GM12878 (cell line): Measurements from ENCODE around the gene OR52K2. TPM values are rescaled to one million over a fixed set of nuclear protein-coding genes. Genes with fewer than 3 reads are reported as not detected.

Experiments used
- ATAC-seq: fragments of 200-7000 bp; cut with Tn5 transposase; 3 replicates; pipeline ENCODE4 v1.9.1; 2020; ENCODE audit warnings: mild to moderate bottlenecking, moderate library complexity
- BruUV-seq: library from RNA; stranded (reverse); fragments of 400-500 nt; replicated peaks from 2 replicates; lab custom pipeline; 2021; lab: Mats Ljungman, UMichigan
- CTCF ChIA-PET: fragments of 300-600 bp; sonication (Branson Sonifier 250); formaldehyde crosslinking; extraction: SDS; loops from one replicate; lab custom pipeline; 2021; ENCODE audit warnings: inconsistent platforms; lab: Yijun Ruan, JAX
- POLR2A ChIA-PET: fragments of 350-600 bp; formaldehyde crosslinking; extraction: SDS; loops from one replicate; lab custom pipeline; 2021; ENCODE audit warnings: inconsistent platforms; lab: Charles Lee
- RAD21 ChIA-PET: fragments of 300-600 bp; sonication (Branson Sonifier 250); formaldehyde crosslinking; loops from one replicate; lab custom pipeline; 2023; ENCODE audit warnings: antibody characterized with exemption; ENCODE audit not compliant: unreplicated experiment; lab: Charles Lee
- SMC1A ChIA-PET: fragments of 300-600 bp; sonication (Branson Sonifier 250); formaldehyde crosslinking; loops from one replicate; lab custom pipeline; 2023; ENCODE audit not compliant: unreplicated experiment, uncharacterized antibody; lab: Charles Lee
- DNase-seq: peaks from one replicate; pipeline ENCODE4 v3.0.0-alpha.2; 2011; ENCODE audit warnings: low read depth, low spot score
- FAIRE-seq: peaks from 3 replicates; lab custom pipeline; 2011; peaks lifted over from hg19 to GRCh38; lab: Jason Lieb, UNC
- H2AFZ ChIP-seq: 2 replicates; pipeline ENCODE4 v1.6.0; 2011; ENCODE audit warnings: low read depth, low read length, control low read depth; ENCODE audit not compliant: control insufficient read depth
- H3K27ac ChIP-seq: 2 replicates; pipeline ENCODE4 v1.5.1; 2011; ENCODE audit warnings: control low read depth; ENCODE audit not compliant: control insufficient read depth, insufficient read depth
- H3K27me3 ChIP-seq, 2 experiments: replicated peaks in 1 of 2; 2 replicates each; pipeline versions ENCODE4 v1.6.0 to v1.6.1; 2011; ENCODE audit warnings: low read length in 1 of 2; ENCODE audit not compliant: control insufficient read depth in 2 of 2, insufficient read depth in 2 of 2
- H3K36me3 ChIP-seq, 2 experiments: 2 replicates each; pipeline ENCODE4 v1.5.1; 2011; ENCODE audit warnings: low read length in 1 of 2; ENCODE audit not compliant: control insufficient read depth in 2 of 2, insufficient read depth in 2 of 2
- H3K4me1 ChIP-seq: 2 replicates; pipeline ENCODE4 v1.6.1; 2011; ENCODE audit warnings: mild to moderate bottlenecking, low read length, moderate library complexity, mixed read lengths; ENCODE audit not compliant: control insufficient read depth, insufficient read depth
- H3K4me2 ChIP-seq: 2 replicates; pipeline ENCODE4 v1.6.0; 2011; ENCODE audit warnings: control low read depth; ENCODE audit not compliant: control insufficient read depth, insufficient read depth
- H3K4me3 ChIP-seq: fragments of 200-600 bp; sonication (generic); 2 replicates; pipeline ENCODE4 v1.5.1; 2016
- H3K79me2 ChIP-seq: 2 replicates; pipeline ENCODE4 v1.6.0; 2011; ENCODE audit warnings: low read length; ENCODE audit not compliant: control insufficient read depth, insufficient read depth
- H3K9ac ChIP-seq: 2 replicates; pipeline ENCODE4 v1.8.0; 2011; ENCODE audit warnings: low read length, control low read depth, mixed read lengths; ENCODE audit not compliant: control insufficient read depth, insufficient read depth
- H3K9me3 ChIP-seq: replicated peaks from 3 replicates; pipeline ENCODE4 v1.5.1; 2011; ENCODE audit warnings: mild to moderate bottlenecking, low read length; ENCODE audit not compliant: control insufficient read depth, insufficient read depth
- H4K20me1 ChIP-seq: 2 replicates; pipeline ENCODE4 v1.6.0; 2011; ENCODE audit not compliant: control insufficient read depth, insufficient read depth
- CBX5 ChIP-seq: sonication (generic); IDR thresholded peaks from 2 replicates; pipeline ENCODE4 v1.6.1; 2016; ENCODE audit warnings: low read depth, moderate library complexity, mild to moderate bottlenecking, inconsistent platforms
- ESRRA ChIP-seq: IDR thresholded peaks from 2 replicates; pipeline ENCODE4 v1.6.1; 2012; ENCODE audit warnings: mild to moderate bottlenecking, low read length, improper control_type of control experiment
- MTA3 ChIP-seq: IDR thresholded peaks from 2 replicates; pipeline ENCODE4 v1.6.1; 2012; ENCODE audit warnings: low read length, inconsistent platforms, borderline replicate concordance
- MXI1 ChIP-seq: fragments of 150-350 bp; IDR thresholded peaks from 2 replicates; pipeline ENCODE4 v1.6.1; 2011; ENCODE audit warnings: low read depth, mild to moderate bottlenecking, inconsistent platforms, low read length, improper control_type of control experiment
- NFXL1 ChIP-seq: fragments of 450-650 bp; IDR thresholded peaks from 2 replicates; pipeline ENCODE4 v1.6.1; 2017; ENCODE audit warnings: antibody characterized with exemption, mild to moderate bottlenecking, borderline replicate concordance
- NFYB ChIP-seq: IDR thresholded peaks from 2 replicates; pipeline ENCODE4 v1.6.1; 2011; ENCODE audit warnings: low read depth, mild to moderate bottlenecking, low read length, improper control_type of control experiment, moderate library complexity; ENCODE audit not compliant: insufficient read depth
- PBX3 ChIP-seq: IDR thresholded peaks from 2 replicates; pipeline ENCODE4 v1.6.1; 2011; ENCODE audit warnings: mild to moderate bottlenecking, low read depth, low read length, moderate library complexity; ENCODE audit not compliant: insufficient replicate concordance
- POLR2AphosphoS2 ChIP-seq: IDR thresholded peaks from 2 replicates; pipeline ENCODE4 v1.6.1; 2011; ENCODE audit warnings: low read depth, mild to moderate bottlenecking, low read length, improper control_type of control experiment, moderate library complexity
- PRDM15 ChIP-seq: fragments of 450-650 bp; formaldehyde crosslinking; IDR thresholded peaks from 2 replicates; pipeline ENCODE4 v1.4.0; 2020; ENCODE audit warnings: mild to moderate bottlenecking, moderate library complexity
- SMAD1 ChIP-seq: fragments of 450-650 bp; IDR thresholded peaks from 2 replicates; pipeline ENCODE4 v1.6.1; 2018; ENCODE audit warnings: mild to moderate bottlenecking, low read depth; ENCODE audit not compliant: partially characterized antibody
- SMAD5 ChIP-seq: IDR thresholded peaks from 2 replicates; pipeline ENCODE4 v1.6.1; 2016; ENCODE audit warnings: antibody characterized with exemption, low read depth
- SMARCA5 ChIP-seq: fragments of 450-650 bp; IDR thresholded peaks from 2 replicates; pipeline ENCODE4 v1.6.1; 2017; ENCODE audit warnings: mild to moderate bottlenecking
- SREBF1 ChIP-seq: IDR thresholded peaks from 2 replicates; pipeline ENCODE4 v1.6.1; 2012; ENCODE audit warnings: mild to moderate bottlenecking, low read length
- TAF1 ChIP-seq: IDR thresholded peaks from 2 replicates; pipeline ENCODE4 v1.6.1; 2011; ENCODE audit warnings: mild to moderate bottlenecking, low read depth, low read length, borderline replicate concordance
- WRNIP1 ChIP-seq: IDR thresholded peaks from 2 replicates; pipeline ENCODE4 v1.6.1; 2011; ENCODE audit warnings: low read depth, low read length, improper control_type of control experiment, borderline replicate concordance
- ZBTB33 ChIP-seq: fragments of 450-650 bp; IDR thresholded peaks from 2 replicates; pipeline ENCODE4 v1.6.1; 2017; ENCODE audit warnings: mild to moderate bottlenecking
- WGBS: methylation state at CpG from one replicate; pipeline ENCODE4 v1.1.6; 2016; ENCODE audit warnings: low lambda C conversion rate; ENCODE audit not compliant: insufficient replicate concordance, insufficient coverage; ENCODE audit errors: missing lambda C conversion rate; 5-methylcytosine and 5-hydroxymethylcytosine counted together
- in situ Hi-C: fragments of 300-500 bp; cut with MboI; formaldehyde crosslinking; loops from 9 replicates; pipeline ENCODE4 v1.14.3; 2018; ENCODE audit warnings: mixed read lengths
- intact Hi-C: fragments of 100-400 bp; cut with micrococcal nuclease; formaldehyde crosslinking; loops from one replicate; pipeline ENCODE4 v1.14.2; 2022; ENCODE audit not compliant: unreplicated experiment
- polyA plus RNA-seq, 11 experiments: library from polyadenylated mRNA; depleted of rRNA in 4 of 11; unstranded in 6 of 11; stranded (reverse) in 5 of 11; fragments of >200 nt; fragmentation: Nextera tagmentation in 4 of 11; fragmentation: Illumina TruSeq in 1 of 11; extraction: Ambion mirVana in 4 of 11; extraction: Trizol in 1 of 11; gene quantifications; 1 replicate in 1 of 11; 2 replicates in 10 of 11; pipeline versions ENCODE4 v1.2.1 to v1.2.3, GENCODE V29; 2011 to 2016; ENCODE audit warnings: inconsistent platforms in 2 of 11, missing spikeins in 2 of 11, low read depth in 1 of 11
- total RNA-seq, 4 experiments: library from RNA; depleted of rRNA in 3 of 4; stranded (reverse); fragments of >200 nt in 3 of 4; fragmentation: Illumina TruSeq in 1 of 4; extraction: Trizol in 1 of 4; gene quantifications; 2 replicates each; pipeline versions ENCODE4 v1.2.1 to v1.2.3, GENCODE V29; 2013 to 2021

Gene OR52K2
- total and polyA plus RNA-seq, 10 of the 15 experiments (the other 5 are each of a cell fraction or from before 2014, with no cell fraction given) = not detected

- ChIA-PET RAD21 (no interaction called here), SMC1A (no interaction called here), CTCF (no interaction called here), POLR2A (no interaction called here)
- Histone ChIP-seq H3K27ac (no peak overlapping the region), H4K20me1 (no peaks in the 10 kb centered on the region), H3K36me3 (no peaks in the 10 kb centered on the region), H3K9me3 (peaks cover 7% of the 10 kb centered on the region; the same call in 2 of the 3 replicates), H2AFZ (no peak overlapping the region), H3K4me2 (no peak overlapping the region), H3K27me3 (no peaks in the 10 kb centered on the region; a peak in 1 of 4 replicates), H3K4me1 (no peaks in the 10 kb centered on the region), H3K9ac (no peak overlapping the region), H3K4me3 (no peak overlapping the region), H3K79me2 (no peaks in the 10 kb centered on the region)
- no TSS peak for BruUV-seq
- FAIRE-seq = no peak
- in situ Hi-C loops (no loop called here), intact Hi-C loops (no loop called here)
- no peak for DNase-seq
- 69% methylated on average over 3 of the region's 3 CpGs for WGBS
- no peak for ATAC-seq
- TF ChIP-seq PBX3 (no peak), POLR2AphosphoS2 (no peak), SMAD1 (no peak), SMARCA5 (no peak), CBX5 (no peak), WRNIP1 (no peak), TAF1 (no peak), ESRRA (no peak), ZBTB33 (no peak), NFYB (no peak), MXI1 (no peak), SMAD5 (no peak), NFXL1 (no peak), PRDM15 (CRISPR knock-in tag) (no peak), SREBF1 (no peak), MTA3 (no peak)
These were observed 4.0 kb downstream of the OR52K2 start for GRCh38 chr11:4453118-4453517.
